ENCODE results near the gene CBX1. TPM values are rescaled to one million over a fixed set of nuclear protein-coding genes. Genes with fewer than 3 reads are reported as not detected.
A peak's percentile ranks its signal among the peaks of the same experiment; 100 is the strongest.

CBX1 gene
- total and polyA plus RNA-seq, 2 of the 8 experiments (the other 6 are each of a cell fraction or from before 2014, with no cell fraction given), result 38.7 to 173 TPM

DNA sequence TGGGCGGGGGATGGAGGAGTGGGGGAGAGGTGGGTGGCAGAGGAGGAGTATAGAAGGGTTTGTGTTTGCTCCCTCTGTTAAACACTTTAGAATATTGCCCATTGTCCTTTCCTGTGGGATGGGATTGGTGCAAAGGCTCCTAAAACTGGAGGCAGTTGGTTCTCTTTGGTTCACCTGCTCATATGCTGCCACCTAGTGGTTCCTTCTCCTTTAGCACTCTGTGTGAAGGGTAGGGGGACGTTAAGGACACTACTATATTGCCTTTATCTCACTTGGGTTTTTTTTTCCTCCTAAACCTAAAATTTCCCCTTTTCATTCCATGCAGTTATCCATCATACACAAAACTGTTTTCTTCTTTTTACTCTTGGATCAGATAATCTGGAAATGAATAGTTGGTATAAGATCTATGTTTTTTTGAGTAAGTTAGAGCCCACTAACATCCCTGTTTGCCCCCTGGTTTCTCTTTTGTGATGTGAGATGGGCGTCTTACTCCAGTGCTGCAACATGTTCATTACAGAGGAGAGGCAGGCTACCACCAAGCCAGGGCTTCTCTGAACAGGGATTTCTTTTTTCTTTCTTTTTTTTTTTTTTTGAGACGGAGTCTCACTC is 30.0 kb upstream of the CBX1 start:
- Histone ChIP-seq H2AFZ (ENCODE audit: low read length) (no peak overlapping the region), H3K56ac (replicated peaks; ENCODE audit: insufficient read length, low read depth, low read length) (no peak overlapping the region), H2BK15ac (ENCODE audit: low read length) (no peak overlapping the region), H3K4me1 (replicated peaks in 1 of 4; ENCODE audit: control insufficient read depth in 3 of 4, insufficient read depth in 4 of 4, low read length in 3 of 4) (no peaks in the 10 kb centered on the region), H4K91ac (replicated peaks; ENCODE audit: insufficient read length, low read length) (no peak overlapping the region), H3K4me2 (ENCODE audit: insufficient read depth in 1 of 2, low read depth in 2 of 2, low read length in 2 of 2) (no peak overlapping the region), H2BK12ac (ENCODE audit: low read depth, low read length) (no peak overlapping the region), H4K8ac (ENCODE audit: extremely low read depth, insufficient read depth, low read length) (no peak overlapping the region), H3K4ac (replicated peaks; ENCODE audit: insufficient read length, low read depth, low read length) (no peak overlapping the region), H3K14ac (ENCODE audit: insufficient read length) (no peak overlapping the region), H4K20me1 (replicated peaks in 1 of 2; ENCODE audit: control insufficient read depth in 1 of 2, insufficient read depth in 2 of 2, low read length in 2 of 2) (no peaks in the 10 kb centered on the region), H3K27me3 (replicated peaks in 1 of 4; ENCODE audit: control insufficient read depth in 3 of 4, extremely low read depth in 1 of 4, insufficient read depth in 3 of 4, low read length in 3 of 4) (no peaks in the 10 kb centered on the region), H3K79me1 (ENCODE audit: low read depth, low read length) (no peaks in the 10 kb centered on the region), H2BK120ac (replicated peaks; ENCODE audit: low read depth, low read length) (no peak overlapping the region), H3K79me2 (ENCODE audit: control insufficient read depth in 1 of 2, insufficient read depth in 2 of 2, low read length in 2 of 2) (no peaks in the 10 kb centered on the region), H3K36me3 (ENCODE audit: control insufficient read depth in 2 of 4, insufficient read depth in 4 of 4, low read length in 3 of 4) (no peaks in the 10 kb centered on the region), H3K23ac (ENCODE audit: insufficient read length) (no peak overlapping the region), H2BK20ac (ENCODE audit: low read length) (no peak overlapping the region), H2BK5ac (ENCODE audit: low read depth, low read length) (no peak overlapping the region), H3K9me3 (ENCODE audit: insufficient read depth in 2 of 2, low read depth in 1 of 2, low read length in 1 of 2) (no peaks in the 10 kb centered on the region), H4K5ac (ENCODE audit: insufficient read length, low read depth, low read length) (no peak overlapping the region), H3K9ac (replicated peaks in 1 of 4; ENCODE audit: extremely low read depth in 1 of 4, low read depth in 3 of 4, low read length in 3 of 4) (no peak overlapping the region), H3K23me2 (ENCODE audit: low read depth, low read length) (no peaks in the 10 kb centered on the region), H3K27ac (ENCODE audit: low read depth, low read length) (no peak overlapping the region), H3K4me3 (ENCODE audit: extremely low read depth in 1 of 4, insufficient read depth in 2 of 4, low read depth in 3 of 4, low read length in 4 of 4) (no peak overlapping the region), H2AK5ac (ENCODE audit: low read depth, low read length) (no peak overlapping the region), H3K18ac (ENCODE audit: extremely low read depth, low read length) (no peak overlapping the region)
- WGBS, 2 experiments (ENCODE audit: extremely low coverage in 1 of 2, insufficient coverage in 1 of 2, insufficient read length in 1 of 2, insufficient replicate concordance in 2 of 2, low coverage in 1 of 2, low lambda C conversion rate in 2 of 2, missing lambda C conversion rate in 1 of 2), result 36% methylated on average over 3 of the region's 4 CpGs; no CpG with 5 or more reads in 1 of the 2 experiments
- TF ChIP-seq BACH1 (IDR thresholded peaks at IDR 0.05; ENCODE audit: low read length) (no peak), RAD21 (IDR thresholded peaks at IDR 0.05 in 1 of 2, conservative IDR thresholded peaks at IDR 0.05 in 1 of 2; ENCODE audit: low read depth in 2 of 2, low read length in 2 of 2) (peak; percentile 89 to 91)
- TF ChIP-seq, protein P1, sequence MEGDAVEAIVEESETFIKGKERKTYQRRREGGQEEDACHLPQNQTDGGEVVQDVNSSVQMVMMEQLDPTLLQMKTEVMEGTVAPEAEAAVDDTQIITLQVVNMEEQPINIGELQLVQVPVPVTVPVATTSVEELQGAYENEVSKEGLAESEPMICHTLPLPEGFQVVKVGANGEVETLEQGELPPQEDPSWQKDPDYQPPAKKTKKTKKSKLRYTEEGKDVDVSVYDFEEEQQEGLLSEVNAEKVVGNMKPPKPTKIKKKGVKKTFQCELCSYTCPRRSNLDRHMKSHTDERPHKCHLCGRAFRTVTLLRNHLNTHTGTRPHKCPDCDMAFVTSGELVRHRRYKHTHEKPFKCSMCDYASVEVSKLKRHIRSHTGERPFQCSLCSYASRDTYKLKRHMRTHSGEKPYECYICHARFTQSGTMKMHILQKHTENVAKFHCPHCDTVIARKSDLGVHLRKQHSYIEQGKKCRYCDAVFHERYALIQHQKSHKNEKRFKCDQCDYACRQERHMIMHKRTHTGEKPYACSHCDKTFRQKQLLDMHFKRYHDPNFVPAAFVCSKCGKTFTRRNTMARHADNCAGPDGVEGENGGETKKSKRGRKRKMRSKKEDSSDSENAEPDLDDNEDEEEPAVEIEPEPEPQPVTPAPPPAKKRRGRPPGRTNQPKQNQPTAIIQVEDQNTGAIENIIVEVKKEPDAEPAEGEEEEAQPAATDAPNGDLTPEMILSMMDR (IDR thresholded peaks at IDR 0.05; ENCODE audit: control extremely low read depth in 1 of 3, insufficient read depth in 1 of 3, low read depth in 1 of 3, low read length in 3 of 3), result peak; percentile 6 to 87 (median 87)
- ChIA-PET POLR2A (ENCODE audit: partially characterized antibody) (interaction anchor here (0.6 to 1.5 kb wide), 8 partner anchors 19 to 1885 kb away, joined by 3 read pairs; no protein-coding TSS in a partner anchor), CTCF (ENCODE audit: partially characterized antibody) (interaction anchor here (0.6 to 7.0 kb wide), 39 partner anchors 8 to 1216 kb away, joined by 3 to 69 read pairs (median 5); partner anchors contain the start of genes CDK5RAP3 and SNX11)
- DNase-seq (ENCODE audit: low read depth in 1 of 2, low spot score in 2 of 2), result peak; percentile 15 to 68
- peak; percentile 95 for FAIRE-seq
